ENCODE data around the gene RHEX. TPM values are rescaled to one million over a fixed set of nuclear protein-coding genes. Genes with fewer than 3 reads are reported as not detected.

Gene RHEX
- total RNA-seq, 1 donor from 2014 or later = 0.48 TPM

- ATAC-seq = no peak
These were observed 45.4 kb downstream of the RHEX start for GRCh38 chr1:206098242-206098919.

GRCh38 chr1:206100226-206100815 is 47.3 kb downstream of the RHEX start:
- no peak for ATAC-seq

DNA sequence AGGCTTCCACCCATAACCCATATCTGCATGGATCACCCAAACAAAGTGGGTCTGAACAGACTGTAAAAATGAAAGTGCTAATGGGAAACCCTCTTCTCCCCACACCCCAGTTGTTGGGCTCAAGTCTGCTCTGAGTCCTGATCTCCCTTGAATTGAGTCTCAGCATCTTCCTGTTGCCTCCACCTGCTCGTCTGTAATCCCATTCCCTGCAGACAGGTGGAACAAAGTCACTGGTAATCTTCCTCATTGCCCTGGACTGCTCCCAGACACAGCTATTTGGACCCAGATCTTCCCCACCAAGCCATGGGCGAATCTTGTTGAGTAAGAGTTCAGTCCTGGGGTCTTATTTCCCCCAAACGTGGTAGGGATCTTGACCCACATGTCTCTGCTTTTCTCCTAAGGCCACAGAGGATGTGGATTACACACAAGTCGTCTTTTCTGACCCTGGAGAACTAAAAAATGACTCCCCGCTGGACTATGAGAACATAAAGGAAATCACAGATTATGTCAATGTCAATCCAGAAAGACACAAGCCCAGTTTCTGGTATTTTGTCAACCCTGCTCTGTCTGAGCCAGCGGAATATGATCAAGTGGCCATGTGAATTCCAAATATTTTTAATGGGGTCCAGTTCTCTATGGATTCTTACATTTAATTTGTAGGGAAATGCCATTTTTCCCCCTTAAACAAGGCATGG is 48.5 kb downstream of the RHEX start:
- no peak for ATAC-seq

DNA sequence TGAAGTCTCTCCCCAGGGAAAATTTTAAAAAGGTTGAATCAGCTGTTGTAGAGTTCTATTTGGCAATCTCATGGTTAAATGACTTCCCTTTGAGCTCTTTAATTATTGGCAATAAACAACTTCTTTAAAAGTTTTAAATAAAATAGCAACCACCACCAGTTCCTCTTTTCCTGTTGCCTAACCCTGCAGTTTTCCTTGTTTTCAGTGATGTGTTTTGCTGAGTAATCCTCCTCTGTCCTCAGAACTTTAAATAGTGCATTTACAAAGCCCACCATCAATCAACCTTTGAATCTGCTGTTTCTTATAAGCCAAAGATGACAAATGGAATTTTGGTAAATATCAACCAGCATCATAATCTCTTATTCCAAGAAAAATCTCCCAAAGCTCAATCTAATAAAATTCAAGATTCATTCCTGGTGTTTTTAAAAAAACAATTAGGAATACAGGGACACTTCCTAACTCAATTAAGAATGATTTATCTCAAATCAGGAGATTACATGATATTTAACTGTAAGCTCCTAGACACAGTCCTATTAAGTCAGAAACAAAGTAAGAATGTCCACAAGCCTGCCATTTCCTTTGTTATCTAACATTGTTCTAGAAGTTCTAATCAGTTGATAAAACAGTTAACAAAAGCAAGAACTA is 49.4 kb downstream of the RHEX start:
- no peak for ATAC-seq

DNA sequence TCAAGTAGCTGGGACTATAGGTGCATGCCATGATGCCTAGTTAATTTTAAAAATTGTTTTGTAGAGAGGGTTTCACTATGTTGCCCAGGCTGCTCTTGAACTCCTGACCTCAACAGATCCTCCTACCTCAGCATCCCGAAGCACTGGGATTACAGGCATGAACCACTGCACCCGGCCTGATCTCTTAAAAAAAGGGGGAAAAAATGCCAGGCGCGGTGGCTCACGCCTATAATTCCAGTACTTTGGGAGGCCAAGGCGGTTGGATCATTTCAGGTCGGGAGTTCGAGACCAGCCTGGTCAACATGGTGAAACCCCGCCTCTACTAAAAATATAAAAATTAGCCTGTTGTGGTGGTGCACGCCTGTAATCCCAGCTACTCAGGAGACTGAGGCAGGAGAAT is 51.0 kb downstream of the RHEX start:
- ATAC-seq = no peak

- ATAC-seq = peak; percentile 78
These were observed 52.6 kb downstream of the RHEX start for GRCh38 chr1:206105464-206105995.

GRCh38 chr1:206106328-206107167 is 53.6 kb downstream of the RHEX start:
- peak; percentile 84 for ATAC-seq

- no peak for ATAC-seq
These were observed 54.2 kb downstream of the RHEX start for GRCh38 chr1:206107168-206107544.

- ATAC-seq = no peak
These were observed 55.7 kb downstream of the RHEX start for GRCh38 chr1:206108635-206109034.

GRCh38 chr1:206109718-206110117 is 56.7 kb downstream of the RHEX start:
- ATAC-seq = no peak

DNA sequence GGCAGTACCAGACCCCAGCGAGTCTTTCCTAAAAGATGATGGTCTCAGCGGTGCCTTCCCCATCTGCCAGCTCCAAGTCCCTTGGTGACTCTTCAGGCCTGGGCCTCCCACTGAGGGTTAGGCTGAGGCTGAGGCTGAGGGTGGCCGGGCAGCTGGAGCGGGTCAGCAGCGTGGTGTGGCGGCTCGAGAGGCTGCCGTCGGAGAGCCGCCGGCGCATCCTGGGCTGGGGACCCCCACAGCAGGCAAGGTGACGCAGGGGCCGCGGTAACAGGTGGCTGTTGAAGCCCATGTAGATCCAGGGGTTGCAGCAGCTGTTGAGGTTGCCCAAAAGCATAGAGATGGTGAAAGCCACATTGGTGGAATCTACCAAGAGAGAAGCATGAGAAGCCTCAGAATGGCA is 57.2 kb downstream of the RHEX start:
- no peak for ATAC-seq

DNA sequence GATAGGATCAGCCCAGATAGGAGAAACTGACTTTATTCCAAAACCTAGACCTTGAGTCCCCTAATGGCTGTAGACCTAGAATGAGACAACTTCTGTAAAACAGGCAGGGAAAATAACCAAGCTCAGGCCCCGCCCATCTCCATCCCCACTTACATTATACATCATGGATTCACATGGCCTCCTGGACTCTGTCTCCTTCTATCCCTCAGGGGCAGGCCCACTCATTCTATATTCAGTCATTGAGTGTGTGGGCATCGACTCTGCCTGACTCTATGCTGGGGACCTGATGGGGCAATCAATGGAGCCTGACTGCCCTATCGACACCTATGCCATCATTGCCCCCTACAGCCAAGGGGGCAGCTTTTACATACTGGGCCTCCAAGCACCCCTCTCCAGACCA is 57.8 kb downstream of the RHEX start:
- ATAC-seq = no peak

DNA sequence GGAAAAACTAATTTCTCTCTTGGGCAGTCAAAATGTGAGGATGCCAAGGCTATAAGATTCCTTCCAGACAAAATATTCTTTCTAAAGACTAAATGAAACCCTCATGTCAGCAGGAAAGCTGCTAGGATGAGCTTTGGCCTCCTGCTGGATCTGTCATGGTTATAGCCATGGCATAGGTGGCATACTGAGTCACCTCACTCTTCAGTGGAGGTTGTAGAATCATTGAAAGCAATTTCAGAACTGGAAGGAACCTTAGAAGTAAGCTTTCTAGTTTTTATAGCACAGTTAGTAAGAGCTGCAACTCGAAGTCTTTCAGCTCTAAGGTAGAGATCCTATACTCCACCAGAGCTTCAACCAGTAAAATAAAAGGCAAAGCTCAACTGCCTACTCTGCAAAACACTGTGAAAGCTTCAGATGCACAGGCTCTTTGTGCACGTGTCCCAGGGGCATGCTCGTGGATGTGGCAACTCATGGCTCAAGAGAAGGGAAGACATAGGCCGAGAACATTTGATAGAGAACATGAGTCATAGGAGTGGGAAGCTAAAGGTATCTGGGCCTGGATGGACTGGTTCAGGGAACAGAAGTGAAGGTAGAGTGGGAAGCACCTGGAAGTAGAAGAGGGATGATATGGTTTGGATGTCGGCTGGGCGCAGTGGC is 58.4 kb downstream of the RHEX start:
- peak; percentile 52 for ATAC-seq

- no peak for ATAC-seq
These were observed 59.8 kb downstream of the RHEX start for GRCh38 chr1:206112600-206113301.

DNA sequence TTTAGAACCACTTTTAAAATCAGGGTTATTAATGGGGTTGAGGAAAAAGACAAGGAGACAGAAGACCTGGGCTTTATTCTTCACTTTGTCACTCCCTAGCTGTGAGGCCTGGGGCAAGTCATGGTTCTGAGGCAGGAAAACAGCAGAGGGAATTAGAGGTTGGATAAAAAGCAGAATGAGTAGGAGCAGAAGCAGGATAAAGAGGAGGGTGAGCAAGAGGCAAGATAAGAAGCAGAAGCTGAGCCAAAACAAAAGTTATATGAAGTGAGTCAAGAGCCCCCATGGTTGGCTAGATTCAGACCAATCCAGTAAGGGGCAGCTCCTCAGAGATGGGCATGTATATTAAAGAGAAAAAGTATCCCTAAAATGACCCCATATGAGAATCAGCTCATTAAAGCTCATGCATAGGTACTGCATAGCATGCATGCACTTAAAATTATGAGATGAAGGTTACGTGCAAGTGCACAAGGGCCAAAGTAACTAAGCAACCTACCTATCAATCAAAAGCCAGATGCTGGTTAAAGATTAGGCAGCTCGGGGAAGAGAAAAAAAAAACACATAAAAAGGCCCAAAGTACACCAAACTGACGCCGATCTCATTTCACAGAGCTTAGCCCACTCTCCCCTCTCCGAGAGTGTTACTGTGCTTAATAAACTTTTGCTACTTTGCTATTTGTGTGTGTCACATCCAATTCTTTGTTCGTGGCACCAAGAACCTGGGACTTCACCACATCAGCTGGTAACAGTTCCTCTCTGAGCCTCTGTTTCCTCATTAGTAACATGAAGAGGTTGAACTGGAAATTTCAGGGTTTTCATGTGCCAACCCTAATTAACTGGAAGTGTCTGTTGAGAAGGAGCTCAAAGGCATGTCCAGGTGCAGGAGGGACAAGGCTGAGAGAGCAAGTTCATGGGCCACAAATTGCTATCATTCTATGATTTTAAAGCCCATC is 62.0 kb downstream of the RHEX start:
- ATAC-seq = no peak

- no peak for ATAC-seq
These were observed 62.8 kb downstream of the RHEX start for GRCh38 chr1:206115791-206116190.

- no peak for ATAC-seq
These were observed 63.4 kb downstream of the RHEX start for GRCh38 chr1:206116191-206116872.

DNA sequence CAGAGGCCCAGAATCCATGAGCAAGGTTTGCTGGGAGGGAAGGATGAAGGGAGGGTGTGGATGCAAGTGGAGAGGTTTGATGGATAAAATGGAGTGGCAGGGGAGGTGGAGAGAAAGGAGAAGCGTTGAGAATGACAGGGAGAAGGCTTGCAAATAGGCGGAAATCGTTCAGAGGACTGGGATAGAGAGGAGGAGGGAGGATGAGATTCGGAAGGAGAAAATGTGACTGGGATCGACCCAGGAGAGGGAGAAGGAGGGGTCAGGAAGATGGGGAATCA is 63.8 kb downstream of the RHEX start:
- ATAC-seq = no peak

GRCh38 chr1:206117151-206117948 is 64.4 kb downstream of the RHEX start, which contains the start of gene AVPR1B:
TSS of gene AVPR1B (minus strand) at chr1:206117388. CDS start at chr1:206116890, 498 bp downstream.
- peak; percentile 62 for ATAC-seq
